IMR-90 (cell line): ENCODE measurements around the gene CXCR6. TPM values are rescaled to one million over a fixed set of nuclear protein-coding genes. Genes with fewer than 3 reads are reported as not detected.

ENCODE experiments used
- ATAC-seq: fragments of 200-7000 bp; cut with Tn5 transposase; 2 replicates; pipeline ENCODE4 v1.9.1; 2020; ENCODE audit warnings: low read depth, mild to moderate bottlenecking, moderate library complexity
- BruUV-seq: library from RNA; stranded (reverse); fragments of 400-500 nt; replicated peaks from 2 replicates; lab custom pipeline; 2021; lab: Mats Ljungman, UMichigan
- CTCF ChIA-PET: fragments of 300-600 bp; formaldehyde crosslinking; extraction: SDS; loops from one replicate; lab custom pipeline; 2021; ENCODE audit warnings: antibody characterized with exemption; lab: Yijun Ruan, JAX
- POLR2A ChIA-PET: fragments of 300-600 bp; sonication (Branson Sonifier 250); formaldehyde crosslinking; loops from one replicate; lab custom pipeline; 2022; ENCODE audit warnings: antibody characterized with exemption; ENCODE audit not compliant: unreplicated experiment; lab: Charles Lee
- DNase-seq: peaks from one replicate; pipeline ENCODE4 v3.0.0; 2013
- H2AFZ ChIP-seq: replicated peaks from 2 replicates; pipeline ENCODE3; 2013; ENCODE audit warnings: low read length, mild to moderate bottlenecking; ENCODE audit not compliant: poor library complexity
- H2AK5ac ChIP-seq: 2 replicates; pipeline ENCODE4 v1.6.1; 2013; ENCODE audit warnings: low read depth, low read length, inconsistent platforms
- H2AK9ac ChIP-seq: replicated peaks from 2 replicates; pipeline ENCODE3; 2013; ENCODE audit warnings: mild to moderate bottlenecking, low read depth, low read length, moderate library complexity; ENCODE audit not compliant: poor library complexity
- H2BK120ac ChIP-seq: 2 replicates; pipeline ENCODE4 v1.6.1; 2013; ENCODE audit warnings: low read depth, low read length, inconsistent platforms
- H2BK15ac ChIP-seq: 3 replicates; pipeline ENCODE4 v1.6.1; 2013; ENCODE audit warnings: low read depth, low read length, inconsistent platforms
- H2BK20ac ChIP-seq: 2 replicates; pipeline ENCODE4 v1.6.1; 2013; ENCODE audit warnings: low read depth, mild to moderate bottlenecking, inconsistent platforms, low read length, moderate library complexity
- H2BK5ac ChIP-seq: 2 replicates; pipeline ENCODE4 v1.6.1; 2013; ENCODE audit warnings: mild to moderate bottlenecking, low read depth, low read length, inconsistent platforms; ENCODE audit not compliant: poor library complexity, severe bottlenecking
- H3K14ac ChIP-seq: replicated peaks from 2 replicates; pipeline ENCODE4 v1.6.1; 2013; ENCODE audit warnings: low read depth, low read length, inconsistent platforms
- H3K18ac ChIP-seq: 2 replicates; pipeline ENCODE4 v1.6.1; 2013; ENCODE audit warnings: low read depth, low read length, control low read depth
- H3K23ac ChIP-seq: 2 replicates; pipeline ENCODE4 v1.6.1; 2013; ENCODE audit warnings: low read depth, low read length, inconsistent platforms
- H3K27ac ChIP-seq: 2 replicates; pipeline ENCODE4 v1.5.1; 2013; ENCODE audit warnings: mild to moderate bottlenecking, control low read depth, low read length; ENCODE audit not compliant: insufficient read depth
- H3K27me3 ChIP-seq: 2 replicates; pipeline ENCODE4 v1.6.1; 2013; ENCODE audit warnings: low read length; ENCODE audit not compliant: control insufficient read depth, insufficient read depth
- H3K36me3 ChIP-seq: 2 replicates; pipeline ENCODE4 v1.6.1; 2013; ENCODE audit warnings: low read length, mixed read lengths; ENCODE audit not compliant: control insufficient read depth, insufficient read depth
- H3K4ac ChIP-seq: 2 replicates; pipeline ENCODE4 v1.6.1; 2013; ENCODE audit warnings: low read depth, low read length, inconsistent platforms
- H3K4me1 ChIP-seq: 2 replicates; pipeline ENCODE4 v1.6.1; 2013; ENCODE audit warnings: low read length, mixed read lengths; ENCODE audit not compliant: control insufficient read depth, insufficient read depth
- H3K4me2 ChIP-seq: 2 replicates; pipeline ENCODE4 v1.6.1; 2013; ENCODE audit warnings: low read depth, mild to moderate bottlenecking, control low read depth, low read length, moderate library complexity
- H3K4me3 ChIP-seq: 2 replicates; pipeline ENCODE4 v1.5.1; 2013; ENCODE audit warnings: low read depth, mild to moderate bottlenecking, control low read depth, low read length, moderate library complexity; ENCODE audit not compliant: insufficient read depth
- H3K56ac ChIP-seq: 2 replicates; pipeline ENCODE4 v1.6.1; 2013; ENCODE audit warnings: low read length, inconsistent platforms; ENCODE audit not compliant: insufficient read depth; ENCODE audit errors: extremely low read depth
- H3K79me1 ChIP-seq, 2 experiments: 2 replicates each; pipeline ENCODE4 v1.6.1; 2013; ENCODE audit warnings: low read length in 2 of 2, inconsistent platforms in 1 of 2, low read depth in 1 of 2
- H3K9ac ChIP-seq: 2 replicates; pipeline ENCODE4 v1.6.1; 2013; ENCODE audit warnings: low read depth, low read length, control low read depth
- H3K9me1 ChIP-seq: 2 replicates; pipeline ENCODE4 v1.6.1; 2013; ENCODE audit warnings: low read length, inconsistent platforms; ENCODE audit not compliant: insufficient read depth
- H3K9me3 ChIP-seq: 2 replicates; pipeline ENCODE4 v1.6.1; 2013; ENCODE audit warnings: low read length; ENCODE audit not compliant: control insufficient read depth, insufficient read depth
- H4K20me1 ChIP-seq: 2 replicates; pipeline ENCODE4 v1.6.1; 2013; ENCODE audit warnings: low read length, inconsistent platforms; ENCODE audit not compliant: insufficient read depth
- H4K5ac ChIP-seq: 2 replicates; pipeline ENCODE4 v1.6.1; 2013; ENCODE audit warnings: mild to moderate bottlenecking, low read depth, low read length, control low read depth
- H4K8ac ChIP-seq, 2 experiments: 2 replicates each; pipeline ENCODE4 v1.6.1; 2013; ENCODE audit warnings: low read depth in 2 of 2, low read length in 2 of 2, control low read depth in 1 of 2, inconsistent platforms in 1 of 2
- H4K91ac ChIP-seq: 2 replicates; pipeline ENCODE4 v1.6.1; 2013; ENCODE audit warnings: low read depth, low read length, inconsistent platforms; ENCODE audit not compliant: insufficient read depth
- BHLHE40 ChIP-seq: fragments of 150-350 bp; IDR thresholded peaks from 2 replicates; pipeline ENCODE4 v1.6.1; 2016; ENCODE audit warnings: mild to moderate bottlenecking, low read depth, low read length
- CEBPB ChIP-seq: IDR thresholded peaks from 2 replicates; pipeline ENCODE4 v1.6.1; 2012; ENCODE audit warnings: low read depth, low read length, improper control_type of control experiment
- CHD1 ChIP-seq: IDR thresholded peaks from 2 replicates; pipeline ENCODE4 v1.6.1; 2012; ENCODE audit warnings: low read depth, low read length, improper control_type of control experiment
- MAFK ChIP-seq: IDR thresholded peaks from 2 replicates; pipeline ENCODE4 v1.6.1; 2012; ENCODE audit warnings: low read depth, low read length, improper control_type of control experiment
- MXI1 ChIP-seq: IDR thresholded peaks from 2 replicates; pipeline ENCODE4 v1.6.1; 2012; ENCODE audit warnings: low read depth, mild to moderate bottlenecking, low read length, moderate library complexity, borderline replicate concordance
- NFE2L2 ChIP-seq: fragments of 150-350 bp; IDR thresholded peaks from 2 replicates; pipeline ENCODE4 v1.6.1; 2016; ENCODE audit warnings: low read depth, mild to moderate bottlenecking, low read length
- SMC3 ChIP-seq: fragments of 150-350 bp; IDR thresholded peaks from 2 replicates; pipeline ENCODE4 v1.6.1; 2016; ENCODE audit warnings: low read depth, mild to moderate bottlenecking, antibody characterized with exemption, low read length, moderate library complexity
- WGBS, 2 experiments: methylation state at CpG; one replicate each; pipeline versions ENCODE4 v1.1.5 to v1.1.7; 2013; ENCODE audit warnings: missing lambda C conversion rate in 2 of 2; ENCODE audit not compliant: insufficient read length in 1 of 2; ENCODE audit errors: extremely low coverage in 2 of 2; 5-methylcytosine and 5-hydroxymethylcytosine counted together
- dilution Hi-C: fragments of 300-500 bp; cut with HindIII; formaldehyde crosslinking; loops from one replicate; pipeline ENCODE4 v1.14.3; 2018; ENCODE audit warnings: low sequenced_read_pairs; ENCODE audit not compliant: unreplicated experiment
- in situ Hi-C: fragments of 300-500 bp; cut with MboI; formaldehyde crosslinking; loops from 3 replicates; pipeline ENCODE4 v1.14.3; 2019; ENCODE audit warnings: low sequenced_read_pairs, inconsistent platforms, mixed read lengths
- intact Hi-C: fragments of 100-400 bp; cut with micrococcal nuclease; formaldehyde crosslinking; loops from 2 replicates; pipeline ENCODE4 v1.10.0; 2022
- polyA plus RNA-seq, 3 experiments: library from polyadenylated mRNA; depleted of rRNA; stranded (reverse); fragments of >200 nt; gene quantifications; 2 replicates each; pipeline ENCODE4 v1.2.3, GENCODE V29; 2012; ENCODE audit warnings: low replicate concordance in 1 of 3
- total RNA-seq: library from RNA; depleted of rRNA; stranded (reverse); fragments of >200 nt; gene quantifications from 2 replicates; pipeline ENCODE4 v1.2.3, GENCODE V29; 2012
- TF ChIP-seq, protein P1 (sequence below): conservative IDR thresholded peaks from 2 replicates; pipeline ENCODE4 v1.5.1; 2012; ENCODE audit warnings: mild to moderate bottlenecking, low read depth, low read length, improper control_type of control experiment
- TF ChIP-seq, protein P2 (sequence below): fragments of 150-350 bp; IDR thresholded peaks from 2 replicates; pipeline ENCODE4 v1.6.1; 2016; ENCODE audit warnings: low read depth, mild to moderate bottlenecking, low read length, moderate library complexity, borderline replicate concordance

CXCR6 gene
- total and polyA plus RNA-seq, 2 of the 4 experiments (the other 2 are of a cell fraction), result not detected

DNA sequence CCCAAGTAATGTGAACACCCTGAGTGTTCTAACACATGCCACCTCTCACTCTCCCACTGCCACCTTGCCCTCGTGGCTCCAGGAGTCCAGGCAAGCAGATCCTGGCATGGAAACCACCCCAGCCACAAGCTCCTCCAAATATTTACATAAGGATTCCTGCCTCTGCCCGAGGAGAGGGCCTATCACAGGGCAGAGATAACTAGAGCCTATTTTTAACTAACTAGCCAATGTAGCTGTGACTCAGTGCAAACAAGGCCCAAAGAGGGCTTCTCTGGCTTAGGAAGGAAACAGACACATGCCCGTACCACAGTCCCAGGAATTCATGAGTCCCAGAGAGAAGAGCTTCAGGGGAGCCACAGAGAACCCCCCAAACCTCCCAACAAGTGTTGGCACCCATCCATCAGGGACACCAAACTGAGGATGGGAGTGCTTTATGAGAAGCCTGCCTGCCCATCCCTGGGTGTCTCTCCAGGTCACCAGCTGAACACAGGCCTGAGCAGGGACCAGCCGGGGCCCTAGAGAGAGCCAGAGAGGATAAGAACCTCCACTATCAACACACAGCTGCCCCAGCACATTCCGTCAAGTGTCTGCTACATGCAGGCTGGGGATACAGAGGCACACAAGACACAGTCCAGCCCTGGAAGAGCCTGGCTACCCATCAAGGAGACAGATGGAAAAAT lies 43.2 kb downstream of the CXCR6 start (continued):
- TF ChIP-seq SMC3 (no peak), CEBPB (no peak)

DNA sequence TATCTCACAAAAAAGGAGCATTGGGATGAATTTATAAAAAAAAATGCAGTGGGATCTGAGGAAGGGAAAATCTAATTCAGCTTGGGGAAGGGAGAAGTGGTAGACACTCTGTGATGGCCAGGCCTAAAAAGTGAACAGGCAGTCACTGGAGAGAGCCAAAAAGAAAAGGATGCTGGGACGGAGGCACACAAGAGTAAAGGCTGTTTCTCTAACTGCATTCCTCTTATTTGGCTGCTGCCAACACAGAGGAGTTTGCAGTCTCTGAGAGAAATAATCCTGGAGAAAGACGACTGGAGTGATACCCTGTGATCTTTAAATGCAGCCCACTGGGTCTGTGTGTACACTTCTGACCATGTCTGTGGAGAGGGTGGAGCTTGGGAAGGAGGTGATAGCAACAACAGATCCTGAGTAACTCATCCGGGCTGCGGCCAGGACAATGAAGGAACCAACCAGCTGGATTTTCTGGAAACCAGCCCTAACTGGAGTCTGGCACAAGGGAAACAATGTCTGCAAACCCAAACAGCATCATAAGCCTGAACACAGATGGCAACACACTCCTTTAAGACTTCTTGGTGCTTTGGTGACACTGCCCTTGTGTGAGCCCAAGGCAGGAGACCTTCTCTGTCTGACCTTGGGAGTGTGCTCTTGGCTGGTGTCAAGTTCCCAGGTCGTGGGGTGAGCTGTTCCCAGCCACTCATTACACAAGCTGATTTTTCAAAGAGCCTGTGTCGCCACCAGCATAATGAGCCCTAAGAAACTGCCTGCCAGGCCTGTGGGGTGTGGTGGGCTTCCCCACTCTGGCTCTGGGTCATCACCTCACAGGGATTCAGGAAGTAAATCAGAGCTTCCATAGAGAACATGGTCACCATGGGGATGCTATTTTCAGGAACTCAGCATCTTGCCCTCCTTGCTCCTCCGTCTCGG lies 44.4 kb downstream of the CXCR6 start:
- H4K5ac ChIP-seq, result peak overlapping the region; percentile 43
- H4K91ac ChIP-seq, result peak overlapping the region; percentile 78
- H2AK5ac ChIP-seq, result peak overlapping the region; percentile 88
- H3K56ac ChIP-seq, result peak overlapping the region; percentile 57; the same call in 1 of the 2 replicates
- CTCF ChIA-PET, result interaction anchor here (1.0 kb wide), 2 partner anchors 23 to 44 kb away, joined by 4 read pairs; partner anchors contain the start of gene CXCR6
- H3K4ac ChIP-seq, result peak overlapping the region; percentile 97
- in situ Hi-C loops, result no loop called here
- H3K79me1 ChIP-seq, result peaks cover 25 to 82% of the 10 kb centered on the region in 2 experiments
- H3K27me3 ChIP-seq, result no peaks in the 10 kb centered on the region
- H3K27ac ChIP-seq, result peak overlapping the region; percentile 79
- H2BK5ac ChIP-seq, result peak overlapping the region; percentile 92
- peak overlapping the region; percentile 73 for H3K14ac ChIP-seq
- peak overlapping the region; percentile 79; the same call in 2 of the 3 replicates for H2BK15ac ChIP-seq
- H3K9ac ChIP-seq, result no peak overlapping the region
- peak overlapping the region; percentile 96 for H2BK120ac ChIP-seq
- WGBS, 2 experiments, result 19% methylated on average over 3 of the region's 8 CpGs; no CpG with 5 or more reads in 1 of the 2 experiments
- H4K20me1 ChIP-seq, result peaks cover 11% of the 10 kb centered on the region
- H3K9me3 ChIP-seq, result no peaks in the 10 kb centered on the region
- dilution Hi-C loops, result no loop called here
- DNase-seq (peak; percentile 82), ATAC-seq (peak; percentile 46)
- POLR2A ChIA-PET, result interaction anchor here (1.1 kb wide), 1 partner anchor 15 kb away, joined by 3 read pairs; no protein-coding TSS in a partner anchor
- BruUV-seq, result no TSS peak
- H2AK9ac ChIP-seq, result peak overlapping the region; percentile 6
- H3K4me1 ChIP-seq, result peaks cover 49% of the 10 kb centered on the region
- no peak overlapping the region for H3K4me3 ChIP-seq
- H3K4me2 ChIP-seq, result peak overlapping the region; percentile 6
- peak overlapping the region; percentile 84 for H2BK20ac ChIP-seq
- peak overlapping the region; percentile 67 for H3K23ac ChIP-seq
- H3K36me3 ChIP-seq, result peaks cover 7% of the 10 kb centered on the region; the same call in 1 of the 2 replicates
- peak overlapping the region; percentile 74 for H3K18ac ChIP-seq
- peaks cover 56% of the 10 kb centered on the region for H3K9me1 ChIP-seq
- peak overlapping the region; percentile 16 to 82; a peak in 3 of 4 replicates for H4K8ac ChIP-seq
- intact Hi-C loops, result loop anchor here (2.0 kb wide), 1 partner anchor 39 kb away; no protein-coding TSS in a partner anchor
- peak overlapping the region; percentile 0 for H2AFZ ChIP-seq
- TF ChIP-seq SMC3, result no peak
- TF ChIP-seq CHD1, result no peak
- TF ChIP-seq MXI1, result no peak
- no peak for TF ChIP-seq CEBPB
- TF ChIP-seq MAFK, result no peak
- no peak for TF ChIP-seq NFE2L2
- TF ChIP-seq, protein P1, sequence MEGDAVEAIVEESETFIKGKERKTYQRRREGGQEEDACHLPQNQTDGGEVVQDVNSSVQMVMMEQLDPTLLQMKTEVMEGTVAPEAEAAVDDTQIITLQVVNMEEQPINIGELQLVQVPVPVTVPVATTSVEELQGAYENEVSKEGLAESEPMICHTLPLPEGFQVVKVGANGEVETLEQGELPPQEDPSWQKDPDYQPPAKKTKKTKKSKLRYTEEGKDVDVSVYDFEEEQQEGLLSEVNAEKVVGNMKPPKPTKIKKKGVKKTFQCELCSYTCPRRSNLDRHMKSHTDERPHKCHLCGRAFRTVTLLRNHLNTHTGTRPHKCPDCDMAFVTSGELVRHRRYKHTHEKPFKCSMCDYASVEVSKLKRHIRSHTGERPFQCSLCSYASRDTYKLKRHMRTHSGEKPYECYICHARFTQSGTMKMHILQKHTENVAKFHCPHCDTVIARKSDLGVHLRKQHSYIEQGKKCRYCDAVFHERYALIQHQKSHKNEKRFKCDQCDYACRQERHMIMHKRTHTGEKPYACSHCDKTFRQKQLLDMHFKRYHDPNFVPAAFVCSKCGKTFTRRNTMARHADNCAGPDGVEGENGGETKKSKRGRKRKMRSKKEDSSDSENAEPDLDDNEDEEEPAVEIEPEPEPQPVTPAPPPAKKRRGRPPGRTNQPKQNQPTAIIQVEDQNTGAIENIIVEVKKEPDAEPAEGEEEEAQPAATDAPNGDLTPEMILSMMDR, result no peak
- TF ChIP-seq, protein P2, sequence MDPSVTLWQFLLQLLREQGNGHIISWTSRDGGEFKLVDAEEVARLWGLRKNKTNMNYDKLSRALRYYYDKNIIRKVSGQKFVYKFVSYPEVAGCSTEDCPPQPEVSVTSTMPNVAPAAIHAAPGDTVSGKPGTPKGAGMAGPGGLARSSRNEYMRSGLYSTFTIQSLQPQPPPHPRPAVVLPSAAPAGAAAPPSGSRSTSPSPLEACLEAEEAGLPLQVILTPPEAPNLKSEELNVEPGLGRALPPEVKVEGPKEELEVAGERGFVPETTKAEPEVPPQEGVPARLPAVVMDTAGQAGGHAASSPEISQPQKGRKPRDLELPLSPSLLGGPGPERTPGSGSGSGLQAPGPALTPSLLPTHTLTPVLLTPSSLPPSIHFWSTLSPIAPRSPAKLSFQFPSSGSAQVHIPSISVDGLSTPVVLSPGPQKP, result no peak
- TF ChIP-seq BHLHE40, result no peak
